GM19099 (cell line): ENCODE data around the gene DNPEP.

ENCODE experiments used
- POLR2A ChIP-seq: IDR thresholded peaks from 3 replicates; pipeline ENCODE4 v1.6.1; 2011; ENCODE audit warnings: low read depth; ENCODE audit not compliant: insufficient read length; ENCODE audit errors: extremely low read depth

DNPEP gene

GRCh38 chr2:219327719-219328118, 60.0 kb downstream of the DNPEP start:
- no peak for TF ChIP-seq POLR2A

- no peak for TF ChIP-seq POLR2A
Observed at GRCh38 chr2:219325657-219326315, 61.9 kb downstream of the DNPEP start.

- no peak for TF ChIP-seq POLR2A
Observed at GRCh38 chr2:219325136-219325535, 62.6 kb downstream of the DNPEP start.

GRCh38 chr2:219323434-219323833, 64.3 kb downstream of the DNPEP start:
- TF ChIP-seq POLR2A = no peak
